ENCODE measurements around the gene C1orf50. TPM values are rescaled to one million over a fixed set of nuclear protein-coding genes. Genes with fewer than 3 reads are reported as not detected.

The C1orf50 gene
- total and polyA plus RNA-seq, 2 donors (not counting 3 experiments of a cell fraction or from before 2014, with no cell fraction given), result 4.8 to 7.4 TPM

GRCh38 chr1:42784547-42784945 lies 17.5 kb downstream of the C1orf50 start:
- DNase-seq (ENCODE audit: low read depth, low spot score) (no peak), FAIRE-seq (no peak)
- Histone ChIP-seq H3K4me1 (ENCODE audit: control insufficient read depth, extremely low read depth, insufficient read depth, low read length) (peaks cover 8% of the 10 kb centered on the region), H3K9me3 (replicated peaks; ENCODE audit: control insufficient read depth, insufficient read depth, low read length) (no peaks in the 10 kb centered on the region), H3K27ac (ENCODE audit: insufficient read depth, low read depth, low read length) (no peak overlapping the region), H3K9me1 (replicated peaks; ENCODE audit: control insufficient read depth, extremely low read depth, insufficient read depth, low read length) (no peaks in the 10 kb centered on the region), H3K4me2 (ENCODE audit: insufficient read depth, low read length) (no peak overlapping the region), H2AFZ (ENCODE audit: low read depth, low read length) (peak overlapping the region; percentile 88), H4K20me1 (replicated peaks; ENCODE audit: control insufficient read depth, extremely low read depth, insufficient read depth, low read length) (no peaks in the 10 kb centered on the region), H3K27me3 (ENCODE audit: control insufficient read depth in 2 of 2, insufficient read depth in 2 of 2, low read length in 2 of 2) (no peaks in the 10 kb centered on the region), H3K36me3 (ENCODE audit: control insufficient read depth in 2 of 2, extremely low read depth in 1 of 2, insufficient read depth in 2 of 2, low read length in 2 of 2) (peaks cover 0 to 2% of the 10 kb centered on the region in 2 experiments), H3K79me2 (ENCODE audit: control insufficient read depth, insufficient read depth, low read length) (no peaks in the 10 kb centered on the region), H3K4me3 (replicated peaks in 1 of 3; ENCODE audit: insufficient read depth in 1 of 3, low read depth in 1 of 3, low read length in 3 of 3) (no peak overlapping the region), H3K9ac (replicated peaks; ENCODE audit: extremely low read depth, insufficient read depth, low read length) (no peak overlapping the region)
- CTCF ChIA-PET, result interaction anchor here (1.0 to 5.0 kb wide), 5 partner anchors 18 to 289 kb away, joined by 3 to 28 read pairs (median 7); partner anchors contain the start of gene ZNF691
- TF ChIP-seq JUN (IDR thresholded peaks at IDR 0.05; ENCODE audit: borderline replicate concordance, insufficient read depth, insufficient read length, low read depth), result no peak
- TF ChIP-seq MYC (IDR thresholded peaks at IDR 0.05; ENCODE audit: low read depth, low read length), result no peak
- TF ChIP-seq POLR2AphosphoS5 (IDR thresholded peaks at IDR 0.05; ENCODE audit: insufficient read depth, low read depth, low read length), result no peak
- BruUV-seq (replicated peaks), result no TSS peak
- POLR2A ChIA-PET, result interaction anchor here (1.3 kb wide), 1 partner anchor 33 kb away, joined by 3 read pairs; the partner anchor contains the start of gene SVBP
- dilution Hi-C loops (cut with MboI; ENCODE audit: extremely low pct_ligation_motif_present, low sequenced_read_pairs), result no loop called here
- intact Hi-C loops (cut with micrococcal nuclease), result loop anchor here (2.0 kb wide), 1 partner anchor 32 kb away; the partner anchor contains the start of genes ERMAP and SVBP

GRCh38 chr1:42784946-42785693 lies 18.1 kb downstream of the C1orf50 start, which contains the start of gene TMEM269:
TMEM269 (plus strand) TSS chr1:42784991; CDS start chr1:42789894, 4,903 bp downstream.
- DNase-seq (ENCODE audit: low read depth, low spot score) (peak; percentile 38), FAIRE-seq (peak; percentile 42)
- POLR2A ChIA-PET, result interaction anchor here (1.3 kb wide), 1 partner anchor 32 kb away, joined by 3 read pairs; the partner anchor contains the start of gene SVBP
- no TSS peak for BruUV-seq (replicated peaks)
- CTCF ChIA-PET, result interaction anchor here (1.0 to 5.0 kb wide), 4 partner anchors 19 to 288 kb away, joined by 3 to 28 read pairs (median 11); partner anchors contain the start of gene ZNF691
- peaks cover 0 to 2% of the 10 kb centered on the region in 2 experiments for H3K36me3 ChIP-seq (ENCODE audit: control insufficient read depth in 2 of 2, extremely low read depth in 1 of 2, insufficient read depth in 2 of 2, low read length in 2 of 2)
- H3K9me1 ChIP-seq (replicated peaks; ENCODE audit: control insufficient read depth, extremely low read depth, insufficient read depth, low read length), result no peaks in the 10 kb centered on the region
- intact Hi-C loops (cut with micrococcal nuclease) (loop anchor here (2.0 kb wide), 1 partner anchor 32 kb away; the partner anchor contains the start of genes ERMAP and SVBP), dilution Hi-C loops (cut with MboI; ENCODE audit: extremely low pct_ligation_motif_present, low sequenced_read_pairs) (no loop called here)
- H3K27ac ChIP-seq (ENCODE audit: insufficient read depth, low read depth, low read length), result no peak within 1 kb of the TSS
- H3K4me2 ChIP-seq (ENCODE audit: insufficient read depth, low read length), result peak within 1 kb of the TSS; percentile 67
- H3K4me1 ChIP-seq (ENCODE audit: control insufficient read depth, extremely low read depth, insufficient read depth, low read length), result peaks cover 8% of the 10 kb centered on the region
- H3K9me3 ChIP-seq (replicated peaks; ENCODE audit: control insufficient read depth, insufficient read depth, low read length), result no peaks in the 10 kb centered on the region
- no peak within 1 kb of the TSS for H3K9ac ChIP-seq (replicated peaks; ENCODE audit: extremely low read depth, insufficient read depth, low read length)
- TF ChIP-seq POLR2A (IDR thresholded peaks at IDR 0.05; ENCODE audit: low read depth, low read length) (peak; percentile 21), POLR2AphosphoS5 (IDR thresholded peaks at IDR 0.05; ENCODE audit: insufficient read depth, low read depth, low read length) (peak; percentile 23), EZH2 (IDR thresholded peaks at IDR 0.05; ENCODE audit: borderline replicate concordance, low read depth, low read length, severe bottlenecking) (no peak), CTCF (IDR thresholded peaks at IDR 0.05; ENCODE audit: extremely low read depth in 1 of 2, insufficient read depth in 1 of 2, low read depth in 1 of 2, low read length in 2 of 2) (no peak), JUN (IDR thresholded peaks at IDR 0.05; ENCODE audit: borderline replicate concordance, insufficient read depth, insufficient read length, low read depth) (no peak)
- H2AFZ ChIP-seq (ENCODE audit: low read depth, low read length), result peak within 1 kb of the TSS; percentile 88
- H3K4me3 ChIP-seq (replicated peaks in 1 of 3; ENCODE audit: insufficient read depth in 1 of 3, low read depth in 1 of 3, low read length in 3 of 3), result peak within 1 kb of the TSS; percentile 14 to 37 (median 35)
- H3K27me3 ChIP-seq (ENCODE audit: control insufficient read depth in 2 of 2, insufficient read depth in 2 of 2, low read length in 2 of 2), result no peaks in the 10 kb centered on the region
- no peaks in the 10 kb centered on the region for H3K79me2 ChIP-seq (ENCODE audit: control insufficient read depth, insufficient read depth, low read length)
- no peaks in the 10 kb centered on the region for H4K20me1 ChIP-seq (replicated peaks; ENCODE audit: control insufficient read depth, extremely low read depth, insufficient read depth, low read length)

Measured in endothelial cell of umbilical vein (primary cell).